Measurements from ENCODE around the gene CACNB1.
"Not testable (repeated sequence)": the region's sequence is repeated elsewhere in the genome, so short reads cannot be mapped to it uniquely, and the experiment has no call there.

The CACNB1 gene

DNA sequence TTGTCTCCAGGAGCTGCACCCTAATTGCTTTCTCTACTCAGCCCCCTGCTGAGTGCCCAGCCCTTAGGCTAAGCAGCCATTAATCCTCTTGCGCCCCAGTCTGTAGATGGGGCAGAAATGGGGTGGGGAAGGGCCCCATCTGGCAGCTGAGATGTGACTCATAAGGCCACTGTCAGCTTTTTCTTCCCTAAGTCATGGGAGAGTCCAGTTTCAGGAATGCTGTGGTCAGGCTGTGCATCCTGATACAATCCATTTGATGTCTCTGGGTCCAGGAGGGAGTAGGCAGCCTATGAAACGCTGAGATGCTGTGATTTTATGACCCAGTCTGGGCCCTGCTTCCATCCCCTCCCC lies 58.3 kb downstream of the CACNB1 start:
- no peak for DNase-seq (ENCODE audit: low spot score)
- TF ChIP-seq, protein P1, sequence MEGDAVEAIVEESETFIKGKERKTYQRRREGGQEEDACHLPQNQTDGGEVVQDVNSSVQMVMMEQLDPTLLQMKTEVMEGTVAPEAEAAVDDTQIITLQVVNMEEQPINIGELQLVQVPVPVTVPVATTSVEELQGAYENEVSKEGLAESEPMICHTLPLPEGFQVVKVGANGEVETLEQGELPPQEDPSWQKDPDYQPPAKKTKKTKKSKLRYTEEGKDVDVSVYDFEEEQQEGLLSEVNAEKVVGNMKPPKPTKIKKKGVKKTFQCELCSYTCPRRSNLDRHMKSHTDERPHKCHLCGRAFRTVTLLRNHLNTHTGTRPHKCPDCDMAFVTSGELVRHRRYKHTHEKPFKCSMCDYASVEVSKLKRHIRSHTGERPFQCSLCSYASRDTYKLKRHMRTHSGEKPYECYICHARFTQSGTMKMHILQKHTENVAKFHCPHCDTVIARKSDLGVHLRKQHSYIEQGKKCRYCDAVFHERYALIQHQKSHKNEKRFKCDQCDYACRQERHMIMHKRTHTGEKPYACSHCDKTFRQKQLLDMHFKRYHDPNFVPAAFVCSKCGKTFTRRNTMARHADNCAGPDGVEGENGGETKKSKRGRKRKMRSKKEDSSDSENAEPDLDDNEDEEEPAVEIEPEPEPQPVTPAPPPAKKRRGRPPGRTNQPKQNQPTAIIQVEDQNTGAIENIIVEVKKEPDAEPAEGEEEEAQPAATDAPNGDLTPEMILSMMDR (IDR thresholded peaks at IDR 0.05; ENCODE audit: extremely low read depth, missing control alignments), result no peak

- TF ChIP-seq, protein P1 (IDR thresholded peaks at IDR 0.05; ENCODE audit: extremely low read depth, missing control alignments), result no peak
- no peak for DNase-seq (ENCODE audit: low spot score)
Measured at GRCh38 chr17:39138431-39139160, 58.9 kb downstream of the CACNB1 start.

DNA sequence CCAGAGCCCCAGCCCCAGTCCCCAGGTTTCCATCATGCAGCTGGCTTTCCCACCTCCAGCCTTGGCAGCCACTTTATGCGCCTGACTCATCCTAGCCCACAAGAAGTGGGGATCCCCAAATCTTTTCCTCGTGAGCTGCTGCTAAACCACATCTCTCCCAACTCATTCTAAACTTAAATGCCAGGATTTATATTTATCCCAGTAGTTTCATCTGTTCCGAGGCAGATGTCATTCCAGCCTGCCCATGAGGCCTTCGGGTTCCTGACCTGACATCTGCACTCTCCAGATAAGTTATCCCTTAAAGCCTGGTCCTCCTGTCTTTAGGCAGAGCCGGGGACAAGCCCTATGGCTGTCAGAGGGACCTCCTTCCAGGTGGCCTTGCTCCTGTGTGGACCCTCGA lies 62.6 kb downstream of the CACNB1 start:
- TF ChIP-seq, protein P1 (IDR thresholded peaks at IDR 0.05; ENCODE audit: extremely low read depth, missing control alignments), result no peak
- DNase-seq (ENCODE audit: low spot score), result no peak

DNA sequence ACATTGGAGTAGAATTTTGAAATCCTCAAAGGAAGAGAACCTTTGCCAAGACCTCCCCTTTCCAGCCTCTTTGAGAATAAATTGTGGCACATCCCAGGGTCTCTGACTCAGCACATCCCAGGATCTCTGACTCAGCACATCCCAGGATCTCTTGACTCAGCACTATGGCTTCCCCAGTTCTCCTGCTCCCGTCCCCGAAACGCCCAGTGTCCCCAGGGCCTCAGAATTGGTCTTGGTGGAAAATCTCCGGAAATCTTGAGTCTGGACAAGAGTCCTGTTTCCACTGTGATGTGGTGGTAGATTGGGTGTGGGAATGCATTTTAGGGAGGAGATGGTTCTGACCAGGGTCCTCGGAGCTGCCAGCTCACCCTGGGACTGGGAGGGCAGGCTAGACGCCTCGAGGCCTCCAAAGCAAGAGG lies 65.3 kb downstream of the CACNB1 start:
- TF ChIP-seq, protein P1 (IDR thresholded peaks at IDR 0.05; ENCODE audit: extremely low read depth, missing control alignments), result no peak
- no peak for DNase-seq (ENCODE audit: low spot score)

- TF ChIP-seq, protein P1 (IDR thresholded peaks at IDR 0.05; ENCODE audit: extremely low read depth, missing control alignments), result no peak
- no peak for DNase-seq (ENCODE audit: low spot score)
Measured at GRCh38 chr17:39131616-39132015, 65.9 kb downstream of the CACNB1 start.

- DNase-seq (ENCODE audit: low spot score), result no peak
- TF ChIP-seq, protein P1 (IDR thresholded peaks at IDR 0.05; ENCODE audit: extremely low read depth, missing control alignments), result no peak
Measured at GRCh38 chr17:39130205-39130604, 67.3 kb downstream of the CACNB1 start.

DNA sequence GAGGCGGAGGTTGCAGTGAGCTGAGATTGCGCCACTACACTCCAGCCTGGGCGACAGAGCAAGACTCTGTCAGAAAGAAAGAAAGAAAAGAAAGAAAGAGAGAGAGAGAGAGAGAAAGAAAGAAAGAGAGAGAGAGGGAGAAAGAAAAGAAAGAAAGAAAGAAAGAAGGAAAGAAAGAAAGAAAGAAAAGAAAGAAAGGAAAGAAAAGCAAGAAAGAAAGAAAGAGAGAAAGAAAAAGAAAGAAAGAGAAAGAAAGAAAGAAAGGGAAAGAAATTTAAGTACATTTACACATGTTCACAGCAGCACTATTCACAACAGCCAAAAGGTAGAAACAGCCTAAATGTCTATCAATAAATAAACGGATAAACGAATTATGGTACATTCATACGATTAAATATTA lies 67.9 kb downstream of the CACNB1 start:
- not testable (repeated sequence) for DNase-seq (ENCODE audit: low spot score)

- no peak for DNase-seq (ENCODE audit: low spot score)
- TF ChIP-seq, protein P1 (IDR thresholded peaks at IDR 0.05; ENCODE audit: extremely low read depth, missing control alignments), result no peak
Measured at GRCh38 chr17:39126436-39126835, 71.0 kb downstream of the CACNB1 start.
